GM10266 (cell line): ENCODE data around the gene CSKMT.

Experiments
- DNase-seq: peaks from one replicate; pipeline ENCODE4 v3.0.0; 2012; ENCODE audit errors: extremely low spot score
- TF ChIP-seq, protein P1 (sequence below): IDR thresholded peaks from 2 replicates; pipeline ENCODE4 v1.5.1; 2012; ENCODE audit warnings: mild to moderate bottlenecking, low read depth; ENCODE audit not compliant: control insufficient read depth, insufficient read depth; ENCODE audit errors: missing control alignments

CSKMT gene

GRCh38 chr11:62715150-62716130 lies 50.3 kb downstream of the CSKMT start:
- TF ChIP-seq, protein P1, sequence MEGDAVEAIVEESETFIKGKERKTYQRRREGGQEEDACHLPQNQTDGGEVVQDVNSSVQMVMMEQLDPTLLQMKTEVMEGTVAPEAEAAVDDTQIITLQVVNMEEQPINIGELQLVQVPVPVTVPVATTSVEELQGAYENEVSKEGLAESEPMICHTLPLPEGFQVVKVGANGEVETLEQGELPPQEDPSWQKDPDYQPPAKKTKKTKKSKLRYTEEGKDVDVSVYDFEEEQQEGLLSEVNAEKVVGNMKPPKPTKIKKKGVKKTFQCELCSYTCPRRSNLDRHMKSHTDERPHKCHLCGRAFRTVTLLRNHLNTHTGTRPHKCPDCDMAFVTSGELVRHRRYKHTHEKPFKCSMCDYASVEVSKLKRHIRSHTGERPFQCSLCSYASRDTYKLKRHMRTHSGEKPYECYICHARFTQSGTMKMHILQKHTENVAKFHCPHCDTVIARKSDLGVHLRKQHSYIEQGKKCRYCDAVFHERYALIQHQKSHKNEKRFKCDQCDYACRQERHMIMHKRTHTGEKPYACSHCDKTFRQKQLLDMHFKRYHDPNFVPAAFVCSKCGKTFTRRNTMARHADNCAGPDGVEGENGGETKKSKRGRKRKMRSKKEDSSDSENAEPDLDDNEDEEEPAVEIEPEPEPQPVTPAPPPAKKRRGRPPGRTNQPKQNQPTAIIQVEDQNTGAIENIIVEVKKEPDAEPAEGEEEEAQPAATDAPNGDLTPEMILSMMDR: no peak
- DNase-seq: no peak

DNA sequence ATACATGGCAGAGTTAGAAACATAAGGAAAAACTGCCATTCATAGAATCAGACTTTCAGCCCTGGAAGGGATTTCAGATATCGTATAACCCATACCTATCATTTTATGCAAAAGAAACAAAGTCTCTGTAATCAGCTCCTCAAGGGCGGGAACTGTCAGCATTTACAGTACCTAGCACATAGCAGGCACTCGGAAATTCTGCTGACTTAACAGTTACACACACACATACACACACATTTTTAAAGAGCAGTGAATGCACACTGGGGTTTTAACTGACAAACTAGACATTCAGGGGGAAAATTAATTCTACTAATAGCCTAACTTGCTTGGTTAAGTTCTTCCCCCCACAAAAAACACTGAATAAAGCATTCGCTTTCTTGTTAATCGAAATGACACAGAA lies 51.1 kb downstream of the CSKMT start:
- no peak for DNase-seq
- TF ChIP-seq, protein P1: no peak

- TF ChIP-seq, protein P1: no peak
- no peak for DNase-seq
Measured at GRCh38 chr11:62716816-62717215, 51.7 kb downstream of the CSKMT start.
